Keratinocyte (primary cell): Measurements from ENCODE around the gene SPDL1. TPM values are rescaled to one million over a fixed set of nuclear protein-coding genes. Genes with fewer than 3 reads are reported as not detected.

Experiments
- DNase-seq: peaks from one replicate; pipeline ENCODE4 v3.0.0-alpha.2; 2011; ENCODE audit warnings: low read depth, missing footprints, low spot score
- FAIRE-seq: peaks from 2 replicates; lab custom pipeline; 2011; peaks lifted over from hg19 to GRCh38; lab: Jason Lieb, UNC
- H2AFZ ChIP-seq: 2 replicates; pipeline ENCODE4 v1.6.0; 2012; ENCODE audit warnings: low read length, control low read depth, inconsistent platforms; ENCODE audit not compliant: control insufficient read depth
- H3K27ac ChIP-seq: 2 replicates; pipeline ENCODE4 v1.5.1; 2011; ENCODE audit warnings: low read length; ENCODE audit not compliant: control insufficient read depth, insufficient read depth
- H3K27me3 ChIP-seq: 3 replicates; pipeline ENCODE4 v1.6.0; 2011; ENCODE audit warnings: low read length; ENCODE audit not compliant: control insufficient read depth, insufficient read depth; ENCODE audit errors: extremely low read depth
- H3K36me3 ChIP-seq, 2 experiments: 2 replicates in 1 of 2; 3 replicates in 1 of 2; pipeline ENCODE4 v1.5.1; 2011; ENCODE audit warnings: low read length in 2 of 2, mild to moderate bottlenecking in 1 of 2; ENCODE audit not compliant: control insufficient read depth in 2 of 2, insufficient read depth in 2 of 2; ENCODE audit errors: extremely low read depth in 1 of 2
- H3K4me1 ChIP-seq: 3 replicates; pipeline ENCODE4 v1.5.1; 2011; ENCODE audit warnings: low read length; ENCODE audit not compliant: control insufficient read depth, insufficient read depth; ENCODE audit errors: extremely low read depth
- H3K4me2 ChIP-seq: 3 replicates; pipeline ENCODE4 v1.6.0; 2011; ENCODE audit warnings: low read depth, low read length; ENCODE audit not compliant: control insufficient read depth, insufficient read depth; ENCODE audit errors: extremely low read depth
- H3K4me3 ChIP-seq, 3 experiments: fragments of 200-600 bp in 1 of 3; sonication (generic) in 1 of 3; 2 replicates in 2 of 3; 3 replicates in 1 of 3; pipeline ENCODE4 v1.5.1; 2011 to 2016; ENCODE audit warnings: low read length in 3 of 3, mild to moderate bottlenecking in 3 of 3, control low read depth in 2 of 3, inconsistent platforms in 1 of 3, low read depth in 1 of 3, mixed read lengths in 1 of 3, mixed run types in 1 of 3, moderate library complexity in 1 of 3; ENCODE audit not compliant: control insufficient read depth in 2 of 3, insufficient read depth in 2 of 3; ENCODE audit errors: extremely low read depth in 1 of 3
- H3K79me2 ChIP-seq: 2 replicates; pipeline ENCODE4 v1.6.0; 2012; ENCODE audit warnings: low read length; ENCODE audit not compliant: control insufficient read depth, insufficient read depth
- H3K9ac ChIP-seq: 3 replicates; pipeline ENCODE4 v1.6.0; 2011; ENCODE audit warnings: low read length; ENCODE audit not compliant: control insufficient read depth, insufficient read depth; ENCODE audit errors: extremely low read depth
- H3K9me1 ChIP-seq: 3 replicates; pipeline ENCODE4 v1.6.0; 2011; ENCODE audit warnings: low read length; ENCODE audit not compliant: control insufficient read depth, insufficient read depth; ENCODE audit errors: extremely low read depth
- H3K9me3 ChIP-seq: 2 replicates; pipeline ENCODE4 v1.5.1; 2012; ENCODE audit warnings: low read depth, low read length; ENCODE audit not compliant: control insufficient read depth
- H4K20me1 ChIP-seq: 3 replicates; pipeline ENCODE4 v1.6.0; 2011; ENCODE audit warnings: low read length; ENCODE audit not compliant: control insufficient read depth, insufficient read depth; ENCODE audit errors: extremely low read depth
- CTCF ChIP-seq, 3 experiments: IDR thresholded peaks in 1 of 3; conservative IDR thresholded peaks in 1 of 3; optimal IDR thresholded peaks in 1 of 3; 2 replicates in 2 of 3; 3 replicates in 1 of 3; pipeline versions ENCODE3 to v1.5.1; 2011; ENCODE audit warnings: low read length in 3 of 3, mild to moderate bottlenecking in 3 of 3, moderate library complexity in 2 of 3, control low read depth in 1 of 3, inconsistent platforms in 1 of 3; ENCODE audit not compliant: insufficient read depth in 2 of 3; ENCODE audit errors: extremely low read depth in 1 of 3
- EZH2 ChIP-seq: IDR thresholded peaks from one replicate; pipeline ENCODE4 v1.6.1; 2012; ENCODE audit warnings: inconsistent platforms, mild to moderate bottlenecking, low read length, moderate library complexity
- dilution Hi-C: fragments of 300-500 bp; cut with MboI; formaldehyde crosslinking; loops from one replicate; pipeline ENCODE4 v1.7.0; 2020; ENCODE audit warnings: low sequenced_read_pairs; ENCODE audit not compliant: extremely low pct_ligation_motif_present
- polyA plus RNA-seq, 5 experiments: library from polyadenylated mRNA; depleted of rRNA in 3 of 5; stranded (reverse) in 3 of 5; stranded (forward) in 1 of 5; unstranded in 1 of 5; fragments of >200 nt; gene quantifications; 1 replicate in 1 of 5; 2 replicates in 3 of 5; 3 replicates in 1 of 5; pipeline versions ENCODE4 v1.2.1 to v1.2.3, GENCODE V29; 2011 to 2012; ENCODE audit warnings: missing spikeins in 2 of 5, low read depth in 1 of 5, low replicate concordance in 1 of 5

Gene SPDL1
- polyA plus RNA-seq, 1 donor (not counting 4 experiments of a cell fraction or from before 2014, with no cell fraction given) = 24.6 TPM

GRCh38 chr5:169632946-169633345 is 49.4 kb downstream of the SPDL1 start:
- Histone ChIP-seq H2AFZ (no peak overlapping the region), H3K27ac (no peak overlapping the region), H3K27me3 (peaks cover 15% of the 10 kb centered on the region), H3K4me2 (no peak overlapping the region), H3K9me1 (no peaks in the 10 kb centered on the region), H4K20me1 (no peaks in the 10 kb centered on the region), H3K4me1 (no peaks in the 10 kb centered on the region), H3K9me3 (no peaks in the 10 kb centered on the region), H3K79me2 (no peaks in the 10 kb centered on the region), H3K9ac (no peak overlapping the region), H3K4me3 (no peak overlapping the region), H3K36me3 (no peaks in the 10 kb centered on the region)
- dilution Hi-C loops = no loop called here
- DNase-seq (no peak), FAIRE-seq (no peak)
- no peak for TF ChIP-seq CTCF (optimal IDR thresholded peaks at IDR 0.05 in 1 of 3, IDR thresholded peaks at IDR 0.05 in 1 of 3, conservative IDR thresholded peaks at IDR 0.05 in 1 of 3; ENCODE audit: extremely low read depth in 1 of 3, insufficient read depth in 2 of 3, low read length in 3 of 3)
- TF ChIP-seq EZH2 = no peak

GRCh38 chr5:169634606-169635005 is 51.0 kb downstream of the SPDL1 start:
- no peak overlapping the region for H3K9ac ChIP-seq
- dilution Hi-C loops = no loop called here
- H2AFZ ChIP-seq = no peak overlapping the region
- H3K79me2 ChIP-seq = no peaks in the 10 kb centered on the region
- no peaks in the 10 kb centered on the region for H3K4me1 ChIP-seq
- no peaks in the 10 kb centered on the region for H3K9me3 ChIP-seq
- H3K9me1 ChIP-seq = no peaks in the 10 kb centered on the region
- no peak overlapping the region for H3K4me2 ChIP-seq
- H3K36me3 ChIP-seq = no peaks in the 10 kb centered on the region
- no peak for FAIRE-seq
- peaks cover 15% of the 10 kb centered on the region for H3K27me3 ChIP-seq
- TF ChIP-seq EZH2 (no peak), CTCF (optimal IDR thresholded peaks at IDR 0.05 in 1 of 3, IDR thresholded peaks at IDR 0.05 in 1 of 3, conservative IDR thresholded peaks at IDR 0.05 in 1 of 3; ENCODE audit: extremely low read depth in 1 of 3, insufficient read depth in 2 of 3, low read length in 3 of 3) (no peak)
- no peak for DNase-seq
- no peak overlapping the region for H3K27ac ChIP-seq
- H3K4me3 ChIP-seq = no peak overlapping the region
- no peaks in the 10 kb centered on the region for H4K20me1 ChIP-seq
